B cell (primary cell): Measurements from ENCODE around the gene FAAH. TPM values are rescaled to one million over a fixed set of nuclear protein-coding genes. Genes with fewer than 3 reads are reported as not detected.

Experiments used
- ATAC-seq: fragments of 200-7000 bp; cut with Tn5 transposase; one replicate; pipeline ENCODE4 v1.10.0; 2021; ENCODE audit warnings: low read depth, mild to moderate bottlenecking, moderate number of reproducible peaks, moderate library complexity
- CTCF ChIA-PET: fragments of 350-600 bp; sonication (Branson Sonifier 250); formaldehyde crosslinking; loops from one replicate; lab custom pipeline; 2021; ENCODE audit warnings: antibody characterized with exemption, inconsistent platforms; lab: Charles Lee
- POLR2A ChIA-PET: fragments of 350-600 bp; sonication (Branson Sonifier 250); formaldehyde crosslinking; loops from one replicate; lab custom pipeline; 2021; ENCODE audit warnings: antibody characterized with exemption; lab: Charles Lee
- DNase-seq: peaks from one replicate; pipeline ENCODE4 v3.0.0; 2013
- H2AFZ ChIP-seq: 2 replicates; pipeline ENCODE4 v1.6.1; 2012; ENCODE audit warnings: mild to moderate bottlenecking, low read depth, low read length; ENCODE audit not compliant: insufficient read depth, poor library complexity, severe bottlenecking
- H3K27ac ChIP-seq, 2 donors: 1 replicate in 1 of 2; 2 replicates in 1 of 2; pipeline ENCODE4 v1.5.1; 2012 to 2013; ENCODE audit warnings: low read length in 2 of 2, mild to moderate bottlenecking in 2 of 2, moderate library complexity in 1 of 2
- H3K27me3 ChIP-seq, 4 experiments: fragments of 200-600 bp in 1 of 4; sonication (generic) in 1 of 4; replicated peaks in 1 of 4; 1 replicate in 2 of 4; 2 replicates in 2 of 4; pipeline versions ENCODE4 v1.6.1 to v1.7.0; 2013 to 2016; ENCODE audit warnings: low read length in 3 of 4, mild to moderate bottlenecking in 2 of 4, mixed read lengths in 1 of 4, moderate library complexity in 1 of 4; ENCODE audit not compliant: insufficient read depth in 4 of 4, control insufficient read depth in 3 of 4; ENCODE audit errors: control extremely low read depth in 1 of 4
- H3K36me3 ChIP-seq, 2 experiments: replicated peaks in 1 of 2; 1 replicate in 1 of 2; 2 replicates in 1 of 2; pipeline versions ENCODE4 v1.6.1 to v1.7.1; 2013; ENCODE audit warnings: low read length in 1 of 2; ENCODE audit not compliant: insufficient read depth in 2 of 2, control insufficient read depth in 1 of 2; ENCODE audit errors: control extremely low read depth in 1 of 2, extremely low read depth in 1 of 2
- H3K4me1 ChIP-seq, 2 donors: fragments of 200-600 bp in 1 of 2; sonication (generic) in 1 of 2; 1 replicate in 1 of 2; 2 replicates in 1 of 2; pipeline versions ENCODE4 v1.5.1 to v1.6.1; 2013 to 2017; ENCODE audit warnings: low read length in 2 of 2; ENCODE audit not compliant: control insufficient read depth in 2 of 2, insufficient read depth in 2 of 2
- H3K4me2 ChIP-seq: replicated peaks from 2 replicates; pipeline ENCODE3; 2012; ENCODE audit warnings: mild to moderate bottlenecking, low read depth, low read length; ENCODE audit not compliant: poor library complexity, severe bottlenecking
- H3K4me3 ChIP-seq, 5 experiments: fragments of 200-600 bp in 1 of 5; sonication (generic) in 1 of 5; 1 replicate in 3 of 5; 2 replicates in 2 of 5; pipeline versions ENCODE4 v1.5.1 to v1.7.0; 2011 to 2016; ENCODE audit warnings: low read length in 4 of 5, mild to moderate bottlenecking in 4 of 5, low read depth in 2 of 5, control low read depth in 1 of 5, moderate library complexity in 1 of 5; ENCODE audit not compliant: insufficient read depth in 1 of 5; ENCODE audit errors: control extremely low read depth in 1 of 5, extremely low read depth in 1 of 5
- H3K79me2 ChIP-seq: fragments of 200-600 bp; sonication (generic); one replicate; pipeline ENCODE4 v1.6.0; 2016; ENCODE audit warnings: low read length; ENCODE audit not compliant: control insufficient read depth, insufficient read depth
- H3K9ac ChIP-seq: fragments of 200-600 bp; sonication (generic); 2 replicates; pipeline ENCODE4 v1.6.1; 2017; ENCODE audit warnings: mild to moderate bottlenecking, low read length, moderate library complexity
- H3K9me3 ChIP-seq, 3 donors: one replicate each; pipeline versions ENCODE4 v1.6.1 to v1.7.1; 2013; ENCODE audit warnings: low read length in 2 of 3; ENCODE audit not compliant: control insufficient read depth in 2 of 3, insufficient read depth in 1 of 3; ENCODE audit errors: control extremely low read depth in 1 of 3
- H4K20me1 ChIP-seq: 2 replicates; pipeline ENCODE4 v1.6.0; 2012; ENCODE audit warnings: mild to moderate bottlenecking, low read length; ENCODE audit not compliant: insufficient read depth, control insufficient read depth, poor library complexity, severe bottlenecking
- H3K27ac Mint-ChIP-seq: one replicate; pipeline ENCODE4 v1.8.0; 2021; ENCODE audit warnings: mixed read lengths
- H3K27me3 Mint-ChIP-seq: one replicate; pipeline ENCODE4 v1.8.0; 2021; ENCODE audit warnings: mixed read lengths
- H3K4me1 Mint-ChIP-seq: one replicate; pipeline ENCODE4 v1.8.0; 2021; ENCODE audit warnings: mixed read lengths
- H3K4me3 Mint-ChIP-seq: one replicate; pipeline ENCODE4 v1.8.0; 2021; ENCODE audit warnings: mixed read lengths
- H3K9me3 Mint-ChIP-seq: one replicate; pipeline ENCODE4 v1.8.0; 2022; ENCODE audit warnings: mixed read lengths; ENCODE audit not compliant: insufficient read depth
- CTCF ChIP-seq: fragments of 200-600 bp; IDR thresholded peaks from one replicate; pipeline ENCODE4 v1.8.0; 2022; ENCODE audit warnings: antibody characterized with exemption, mild to moderate bottlenecking
- EZH2 ChIP-seq: IDR thresholded peaks from 2 replicates; pipeline ENCODE4 v1.6.1; 2012; ENCODE audit warnings: borderline replicate concordance, low read depth, mild to moderate bottlenecking, moderate library complexity, low read length; ENCODE audit not compliant: insufficient read depth, poor library complexity, severe bottlenecking
- WGBS: methylation state at CpG from one replicate; pipeline ENCODE4 v1.1.5; 2013; ENCODE audit warnings: missing lambda C conversion rate; ENCODE audit not compliant: insufficient coverage; 5-methylcytosine and 5-hydroxymethylcytosine counted together
- intact Hi-C: fragments of 100-400 bp; cut with micrococcal nuclease; formaldehyde crosslinking; loops from one replicate; pipeline ENCODE4 v1.10.0; 2022
- polyA plus RNA-seq: library from polyadenylated mRNA; depleted of rRNA; stranded (reverse); fragments of >200 nt; gene quantifications from 2 replicates; pipeline ENCODE4 v1.2.3, GENCODE V29; 2012
- total RNA-seq, 2 donors: library from RNA; stranded (reverse); fragments of 120-200 nt in 1 of 2; gene quantifications; 1 replicate in 1 of 2; 2 replicates in 1 of 2; pipeline versions ENCODE4 v1.2.3 to v1.2.4, GENCODE V29; 2013 to 2022

The FAAH gene
- total and polyA plus RNA-seq, 2 donors (not counting 1 experiment from before 2014, with no cell fraction given): 5.6 to 9.6 TPM

GRCh38 chr1:46403916-46404315 is 9.8 kb downstream of the FAAH start:
- POLR2A ChIA-PET: no interaction called here

More at GRCh38 chr1:46403916-46404315, 9.8 kb downstream of the FAAH start:
- no peaks in the 10 kb centered on the region for H3K36me3 ChIP-seq
- TF ChIP-seq EZH2: no peak
- TF ChIP-seq CTCF: no peak
- H4K20me1 ChIP-seq: no peaks in the 10 kb centered on the region
- no peak overlapping the region for H3K27ac ChIP-seq
- Mint-ChIP-seq H3K4me1 (no peaks in the 10 kb centered on the region), H3K27ac (no peak overlapping the region), H3K27me3 (peaks cover 10% of the 10 kb centered on the region), H3K4me3 (no peak overlapping the region), H3K9me3 (no peaks in the 10 kb centered on the region)
- H3K4me1 ChIP-seq: no peaks in the 10 kb centered on the region
- no peaks in the 10 kb centered on the region for H3K79me2 ChIP-seq
- no peak for DNase-seq
- no peak overlapping the region for H3K4me2 ChIP-seq
- intact Hi-C loops: no loop called here
- H3K9me3 ChIP-seq: no peaks in the 10 kb centered on the region
- no peak for ATAC-seq
- no peak overlapping the region for H3K9ac ChIP-seq
- CTCF ChIA-PET: interaction anchor here (1.2 kb wide), 1 partner anchor 323 kb away, joined by 3 read pairs; no protein-coding TSS in a partner anchor
- no peak overlapping the region for H2AFZ ChIP-seq
- no peak overlapping the region for H3K4me3 ChIP-seq
- H3K27me3 ChIP-seq: peaks cover 0 to 4% (median 0%) of the 10 kb centered on the region in 4 experiments
- WGBS: 100% methylated on average over 2 of the region's 5 CpGs
